Ishikawa (cell line): ENCODE measurements around the gene FIGNL2.

Experiments
- CEBPB ChIP-seq: IDR thresholded peaks from 2 replicates; pipeline ENCODE4 v1.6.1; 2012
- CREB1 ChIP-seq: IDR thresholded peaks from 2 replicates; pipeline ENCODE4 v1.6.1; 2012; ENCODE audit warnings: low read depth
- EGR1 ChIP-seq: IDR thresholded peaks from 2 replicates; pipeline ENCODE4 v1.6.1; 2012
- EP300 ChIP-seq: IDR thresholded peaks from 2 replicates; pipeline ENCODE4 v1.6.1; 2012; ENCODE audit warnings: borderline replicate concordance
- FOXM1 ChIP-seq: IDR thresholded peaks from 2 replicates; pipeline ENCODE4 v1.6.1; 2012; ENCODE audit warnings: low read depth, borderline replicate concordance
- MAX ChIP-seq: IDR thresholded peaks from 2 replicates; pipeline ENCODE4 v1.6.1; 2012
- NFIC ChIP-seq: IDR thresholded peaks from 2 replicates; pipeline ENCODE4 v1.6.1; 2012
- RAD21 ChIP-seq: IDR thresholded peaks from 2 replicates; pipeline ENCODE4 v1.6.1; 2012; ENCODE audit warnings: low read depth
- REST ChIP-seq: IDR thresholded peaks from 2 replicates; pipeline ENCODE4 v1.6.1; 2012; ENCODE audit warnings: low read depth, mild to moderate bottlenecking
- TAF1 ChIP-seq: IDR thresholded peaks from 2 replicates; pipeline ENCODE4 v1.6.1; 2012; ENCODE audit warnings: low read depth, mild to moderate bottlenecking
- TCF12 ChIP-seq: IDR thresholded peaks from 2 replicates; pipeline ENCODE4 v1.6.1; 2012; ENCODE audit warnings: low read depth
- TEAD4 ChIP-seq: IDR thresholded peaks from 2 replicates; pipeline ENCODE4 v1.6.1; 2012
- USF1 ChIP-seq: IDR thresholded peaks from 2 replicates; pipeline ENCODE4 v1.6.1; 2012
- YY1 ChIP-seq: IDR thresholded peaks from 2 replicates; pipeline ENCODE4 v1.6.1; 2012; ENCODE audit warnings: low read depth

GRCh38 chr12:51869496-51869865 is 21.0 kb upstream of the FIGNL2 start:
- TF ChIP-seq EGR1: no peak
- no peak for TF ChIP-seq EP300
- no peak for TF ChIP-seq REST
- no peak for TF ChIP-seq USF1
- no peak for TF ChIP-seq TAF1
- TF ChIP-seq RAD21: no peak
- no peak for TF ChIP-seq MAX
- TF ChIP-seq YY1: no peak
- TF ChIP-seq FOXM1: no peak
- no peak for TF ChIP-seq TCF12
- no peak for TF ChIP-seq TEAD4
- TF ChIP-seq CEBPB: no peak
- no peak for TF ChIP-seq NFIC
- no peak for TF ChIP-seq CREB1
